D721Med (cell line): ENCODE data around the gene INMT.

ENCODE experiments used
- DNase-seq: peaks from one replicate; pipeline ENCODE4 v3.0.0; 2011; ENCODE audit warnings: low spot score; ENCODE audit not compliant: insufficient read length
- FAIRE-seq: peaks from 2 replicates; lab custom pipeline; 2011; peaks lifted over from hg19 to GRCh38; lab: Jason Lieb, UNC
- CTCF ChIP-seq: IDR thresholded peaks from 2 replicates; pipeline ENCODE4 v1.5.1; 2012; ENCODE audit warnings: mild to moderate bottlenecking, control low read depth; ENCODE audit not compliant: insufficient read depth; ENCODE audit errors: missing control alignments

The INMT gene

GRCh38 chr7:30802812-30803211 is 50.9 kb downstream of the INMT start:
- no peak for DNase-seq
- TF ChIP-seq CTCF: no peak
- FAIRE-seq: no peak

GRCh38 chr7:30804078-30804661 is 52.2 kb downstream of the INMT start:
- FAIRE-seq (no peak), DNase-seq (no peak)
- no peak for TF ChIP-seq CTCF

- DNase-seq (no peak), FAIRE-seq (no peak)
- no peak for TF ChIP-seq CTCF
These were observed 53.3 kb downstream of the INMT start for GRCh38 chr7:30805081-30805691.

- DNase-seq: no peak
- TF ChIP-seq CTCF: no peak
- no peak for FAIRE-seq
These were observed 54.0 kb downstream of the INMT start for GRCh38 chr7:30805931-30806330.
